Ureter (tissue), 1 donor: ENCODE results near the gene CKLF. TPM values are rescaled to one million over a fixed set of nuclear protein-coding genes. Genes with fewer than 3 reads are reported as not detected.

ENCODE experiments used
- DNase-seq: peaks from one replicate; pipeline ENCODE4 v3.0.0-alpha.2; 2020; ENCODE audit warnings: low spot score
- total RNA-seq: library from RNA; stranded (reverse); gene quantifications from one replicate; pipeline ENCODE4 v1.2.4, GENCODE V29; 2023
- donor health status: DM: yes; HTN: yes; CAD: no.

CKLF gene
- total RNA-seq, result 34.0 TPM

GRCh38 chr16:66552286-66553177 lies at the start of gene CKLF:
CKLF (plus strand) TSS chr16:66552576; CDS start chr16:66552716, 140 bp downstream.
- peak; percentile 90 for DNase-seq

- peak; percentile 47 for DNase-seq
Observed at GRCh38 chr16:66503030-66503429, 49.3 kb upstream of the CKLF start.

DNA sequence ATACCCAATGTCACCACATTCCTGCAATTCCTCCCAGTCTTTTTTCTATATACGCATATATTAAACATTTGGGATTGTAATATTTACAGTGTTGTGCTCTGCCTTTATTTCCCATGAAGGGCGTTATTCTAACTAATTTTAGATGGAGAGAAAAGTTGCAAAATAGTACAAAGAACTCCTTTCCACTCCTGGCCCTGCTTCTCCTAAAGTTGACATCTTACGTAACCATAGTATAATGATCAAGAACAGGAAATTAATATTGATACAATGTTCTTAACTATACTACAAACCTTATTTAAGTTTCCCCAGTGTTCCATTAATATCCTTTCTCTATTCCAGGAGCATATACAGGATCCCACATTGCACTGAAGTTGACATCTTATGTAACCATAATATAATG lies 48.8 kb upstream of the CKLF start:
- no peak for DNase-seq

DNA sequence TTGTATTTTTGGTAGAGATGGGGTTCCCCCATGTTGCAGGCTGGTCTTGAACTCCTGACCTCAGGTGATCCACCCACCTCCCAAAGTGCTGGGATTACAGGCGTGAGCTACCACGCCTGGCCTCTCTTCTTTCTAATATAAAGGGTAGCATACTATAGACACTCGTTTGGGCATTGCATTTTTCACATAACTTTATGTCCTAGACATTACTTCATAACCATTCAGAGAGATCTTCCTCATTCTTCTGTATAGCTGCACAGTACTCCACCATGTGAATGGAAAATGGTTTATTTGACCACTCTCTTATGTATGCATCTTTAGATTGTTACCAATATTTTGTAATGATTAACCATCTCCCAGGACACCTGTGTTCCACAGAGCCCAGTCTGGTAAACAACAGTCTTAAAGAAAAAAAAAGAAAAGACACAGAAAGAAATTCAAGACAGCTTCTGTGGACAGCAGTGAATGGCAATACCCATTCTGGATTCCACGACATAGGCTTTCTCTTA lies 44.6 kb upstream of the CKLF start:
- DNase-seq, result no peak

DNA sequence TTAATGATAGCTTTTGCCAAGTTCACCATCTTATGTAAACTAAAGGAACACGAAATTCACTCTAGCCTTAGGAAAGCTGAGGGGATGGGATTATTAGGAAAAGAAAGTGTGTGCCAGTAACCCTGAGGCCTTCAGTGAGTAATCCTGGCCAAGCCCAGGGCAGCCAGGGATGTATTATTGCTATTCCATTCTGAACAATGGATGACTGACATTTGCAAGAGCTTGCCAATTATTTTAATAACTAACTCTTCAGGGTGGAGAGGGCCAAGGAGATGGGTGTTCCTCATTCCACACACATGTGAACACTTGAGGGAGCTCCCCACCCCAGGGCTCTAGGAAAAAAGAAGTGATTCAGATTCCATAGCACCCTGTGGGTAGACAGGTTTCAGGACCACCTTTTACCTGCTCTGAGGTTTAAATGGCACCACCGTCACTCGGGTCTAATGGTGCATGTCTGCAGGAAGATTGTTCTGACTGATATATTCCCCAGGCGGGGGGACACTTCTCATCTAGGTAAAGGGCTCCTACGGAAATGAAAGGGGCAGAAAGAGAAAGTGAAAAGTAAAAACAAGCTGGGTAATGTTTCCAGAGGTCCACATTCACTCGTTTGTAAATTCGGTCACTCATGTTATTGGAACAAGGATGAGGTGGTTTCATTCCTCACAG lies 44.0 kb upstream of the CKLF start:
- peak; percentile 67 for DNase-seq

GRCh38 chr16:66508914-66509496 lies 43.4 kb upstream of the CKLF start:
- peak; percentile 41 for DNase-seq

- no peak for DNase-seq
Observed at GRCh38 chr16:66509576-66509975, 42.8 kb upstream of the CKLF start.

- no peak for DNase-seq
Observed at GRCh38 chr16:66510298-66510697, 42.1 kb upstream of the CKLF start.

- DNase-seq, result peak; percentile 78
Observed at GRCh38 chr16:66510711-66511601, 41.4 kb upstream of the CKLF start.

GRCh38 chr16:66511602-66512271 lies 40.6 kb upstream of the CKLF start:
- no peak for DNase-seq

- DNase-seq, result no peak
Observed at GRCh38 chr16:66512272-66513110, 39.9 kb upstream of the CKLF start.

GRCh38 chr16:66513111-66513723 lies 39.2 kb upstream of the CKLF start:
- DNase-seq, result no peak

- peak; percentile 34 for DNase-seq
Observed at GRCh38 chr16:66514391-66514790, 38.0 kb upstream of the CKLF start.

GRCh38 chr16:66514980-66515595 lies 37.3 kb upstream of the CKLF start:
- DNase-seq, result peak; percentile 38

- peak; percentile 50 for DNase-seq
Observed at GRCh38 chr16:66515596-66516508, 36.5 kb upstream of the CKLF start.

DNA sequence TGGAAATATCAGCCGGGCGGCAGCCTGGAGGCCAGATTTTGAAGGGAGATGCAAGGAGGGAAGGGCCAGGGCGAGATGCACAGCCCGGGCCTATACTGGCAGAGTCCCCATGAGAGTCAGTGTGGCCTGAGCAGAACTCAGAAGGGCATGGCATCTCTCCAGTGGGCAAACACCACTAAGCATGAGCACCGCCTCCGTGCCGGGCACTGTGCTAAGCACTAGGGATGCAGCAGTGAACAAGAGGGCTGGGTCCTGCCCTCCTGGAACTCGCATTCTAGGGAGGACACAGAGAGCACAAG lies 35.9 kb upstream of the CKLF start:
- DNase-seq, result no peak

GRCh38 chr16:66516808-66517585 lies 35.4 kb upstream of the CKLF start:
- peak; percentile 98 for DNase-seq
